Measurements from ENCODE around the gene FAM90A1. TPM values are rescaled to one million over a fixed set of nuclear protein-coding genes. Genes with fewer than 3 reads are reported as not detected.
"Not testable (repeated sequence)": the region's sequence is repeated elsewhere in the genome, so short reads cannot be mapped to it uniquely, and the experiment has no call there.

FAM90A1 gene
- total RNA-seq (under 1 TPM in 5 of 9 donors, not detected in 4; 0.09 to 0.20 (median 0.16) TPM), polyA plus RNA-seq (under 1 TPM; 0.03 to 0.19 TPM)
- long read RNA-seq, donor 1, partial matches to known transcripts = 0 of 1 reads
- long read RNA-seq, donor 1, other reads (novel, unspliced or antisense) = 1 of 1 reads
- long read RNA-seq, donor 2 = 0 reads
- long read RNA-seq, donor 3 = 0 reads

- H3K27ac ChIP-seq; ATAC-seq; H3K9me3 ChIP-seq; H3K36me3 ChIP-seq; intact Hi-C loops (cut with DNase I): not testable (repeated sequence)
- Histone ChIP-seq H3K4me3 (peak within 1 kb of the TSS in 9 of 12 donors; percentile 10 to 51 (median 38)), H3K27me3 (peaks cover 0 to 14% (median 0%) of the 10 kb centered on the region in 9 donors), H3K4me1 (peaks cover 0 to 12% (median 0%) of the 10 kb centered on the region in 12 donors)
- DNase-seq = peak in 1 of 5 donors; percentile 47
- 41 to 60% (median 48%) methylated on average over 10 to 22 of the region's 22 CpGs for WGBS, 4 donors
These were observed at the start of gene FAM90A1 for GRCh38 chr12:8226992-8227731. Gene FAM90A1 (minus strand): TSS chr12:8227618. CDS start chr12:8224832, 2,786 bp downstream.

- H3K36me3 ChIP-seq; ATAC-seq; H3K9me3 ChIP-seq; intact Hi-C loops (cut with DNase I); H3K27me3 ChIP-seq; H3K4me1 ChIP-seq; DNase-seq; H3K4me3 ChIP-seq; H3K27ac ChIP-seq: not testable (repeated sequence)
- WGBS, 4 donors = 73 to 100% (median 90%) methylated on average over 1 to 2 of the region's 2 CpGs
These were observed 49.0 kb upstream of the FAM90A1 start for GRCh38 chr12:8276397-8276796.

GRCh38 chr12:8266706-8267105, 39.3 kb upstream of the FAM90A1 start:
- H3K36me3 ChIP-seq; ATAC-seq; H3K27me3 ChIP-seq; H3K4me3 ChIP-seq; H3K9me3 ChIP-seq; intact Hi-C loops (cut with DNase I); H3K4me1 ChIP-seq; DNase-seq: not testable (repeated sequence)
- WGBS, 4 donors = 77 to 79% (median 77%) methylated on average over 4 of the region's 4 CpGs
- peak overlapping the region in 1 of 12 donors; percentile 20 for H3K27ac ChIP-seq

- H3K27me3 ChIP-seq; intact Hi-C loops (cut with DNase I); ATAC-seq; H3K27ac ChIP-seq; H3K4me1 ChIP-seq; H3K4me3 ChIP-seq; H3K9me3 ChIP-seq; H3K36me3 ChIP-seq; DNase-seq: not testable (repeated sequence)
- 64 to 80% (median 71%) methylated on average over 7 of the region's 7 CpGs for WGBS, 4 donors
These were observed 36.8 kb upstream of the FAM90A1 start for GRCh38 chr12:8264236-8264635.

GRCh38 chr12:8261111-8261554, 33.7 kb upstream of the FAM90A1 start:
- WGBS, 4 donors = 16 to 25% (median 23%) methylated on average over 9 to 14 of the region's 14 CpGs

GRCh38 chr12:8256356-8256755, 28.9 kb upstream of the FAM90A1 start:
- H3K4me1 ChIP-seq; intact Hi-C loops (cut with DNase I); ATAC-seq; H3K9me3 ChIP-seq; H3K27ac ChIP-seq; H3K36me3 ChIP-seq; H3K4me3 ChIP-seq; H3K27me3 ChIP-seq; DNase-seq: not testable (repeated sequence)
- 62 to 67% (median 64%) methylated on average over 5 of the region's 5 CpGs for WGBS, 4 donors

More at GRCh38 chr12:8261111-8261554, 33.7 kb upstream of the FAM90A1 start:
- H3K36me3 ChIP-seq; intact Hi-C loops (cut with DNase I); H3K4me3 ChIP-seq; H3K4me1 ChIP-seq; H3K27ac ChIP-seq; H3K27me3 ChIP-seq; ATAC-seq; H3K9me3 ChIP-seq: not testable (repeated sequence)
- DNase-seq = peak in 1 of 5 donors; percentile 57

- H3K4me1 ChIP-seq; ATAC-seq; H3K36me3 ChIP-seq; H3K27ac ChIP-seq; H3K9me3 ChIP-seq; intact Hi-C loops (cut with DNase I); H3K27me3 ChIP-seq; DNase-seq; H3K4me3 ChIP-seq: not testable (repeated sequence)
- WGBS, 4 donors = 89 to 95% (median 92%) methylated on average over 9 of the region's 9 CpGs
These were observed 27.3 kb upstream of the FAM90A1 start for GRCh38 chr12:8254705-8255104.

GRCh38 chr12:8252056-8252818, 24.8 kb upstream of the FAM90A1 start:
- H3K4me3 ChIP-seq; intact Hi-C loops (cut with DNase I); H3K27ac ChIP-seq; DNase-seq; H3K36me3 ChIP-seq; ATAC-seq; H3K9me3 ChIP-seq; H3K4me1 ChIP-seq; H3K27me3 ChIP-seq: not testable (repeated sequence)
- 83 to 90% (median 88%) methylated on average over 21 to 29 of the region's 29 CpGs for WGBS, 4 donors

GRCh38 chr12:8251616-8252015, 24.2 kb upstream of the FAM90A1 start:
- H3K4me3 ChIP-seq; ATAC-seq; H3K4me1 ChIP-seq; intact Hi-C loops (cut with DNase I); H3K36me3 ChIP-seq; H3K27ac ChIP-seq; DNase-seq; H3K27me3 ChIP-seq; H3K9me3 ChIP-seq: not testable (repeated sequence)
- 53 to 70% (median 54%) methylated on average over 5 to 7 of the region's 7 CpGs for WGBS, 4 donors

- intact Hi-C loops (cut with DNase I); H3K27me3 ChIP-seq; DNase-seq; H3K36me3 ChIP-seq; H3K9me3 ChIP-seq; H3K27ac ChIP-seq; H3K4me3 ChIP-seq; ATAC-seq; H3K4me1 ChIP-seq: not testable (repeated sequence)
- WGBS, 4 donors = 81 to 86% (median 84%) methylated on average over 4 of the region's 4 CpGs
These were observed 19.6 kb upstream of the FAM90A1 start for GRCh38 chr12:8246941-8247535.

Data from heart left ventricle (tissue), 16 donors.